ENCODE measurements around the gene SMC1B.
"Not testable (repeated sequence)": the region's sequence is repeated elsewhere in the genome, so short reads cannot be mapped to it uniquely, and the experiment has no call there.

The SMC1B gene

GRCh38 chr22:45420011-45420410 lies 6.6 kb upstream of the SMC1B start:
- DNase-seq (ENCODE audit: low spot score), result no peak

- DNase-seq (ENCODE audit: low spot score), result no peak
Measured at GRCh38 chr22:45418770-45419138, 5.4 kb upstream of the SMC1B start.

DNA sequence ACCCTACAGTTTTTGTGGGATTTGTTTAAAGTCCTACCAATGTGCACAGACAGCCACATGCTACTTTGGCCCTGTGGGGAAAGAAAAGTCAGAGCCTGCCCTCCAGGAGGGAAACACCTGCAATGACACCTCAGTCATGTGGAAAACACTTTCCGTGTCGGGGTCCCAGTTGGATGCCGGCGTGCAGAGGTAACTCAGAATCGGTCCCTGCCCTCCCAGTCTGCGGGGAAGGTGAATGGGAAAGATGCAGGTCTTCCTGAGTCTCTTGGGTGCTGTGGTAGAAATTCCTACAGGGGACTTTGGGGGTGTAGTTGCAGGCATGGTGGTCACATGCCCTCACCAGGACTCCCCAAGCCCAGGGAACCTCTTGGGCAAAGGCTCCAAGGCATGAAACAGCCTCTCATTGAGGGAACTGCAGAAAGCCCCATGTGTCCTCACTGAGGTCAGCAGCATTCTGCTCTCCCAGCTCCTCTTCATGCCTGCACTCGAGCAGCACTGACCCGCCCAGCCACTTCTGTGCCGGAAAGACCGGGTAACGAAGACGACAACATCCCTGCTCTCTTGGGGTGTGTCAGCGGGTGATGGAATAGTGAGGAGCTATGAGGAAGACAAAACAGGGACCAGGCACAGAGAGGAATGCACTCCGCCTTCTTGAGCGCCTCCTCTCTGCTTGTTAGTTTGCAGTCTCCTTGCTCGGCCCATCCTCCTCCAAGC lies 4.8 kb upstream of the SMC1B start:
- DNase-seq (ENCODE audit: low spot score), result no peak

GRCh38 chr22:45413013-45413367 lies 409 bp downstream of the SMC1B start:
- no peak for DNase-seq (ENCODE audit: low spot score)

DNA sequence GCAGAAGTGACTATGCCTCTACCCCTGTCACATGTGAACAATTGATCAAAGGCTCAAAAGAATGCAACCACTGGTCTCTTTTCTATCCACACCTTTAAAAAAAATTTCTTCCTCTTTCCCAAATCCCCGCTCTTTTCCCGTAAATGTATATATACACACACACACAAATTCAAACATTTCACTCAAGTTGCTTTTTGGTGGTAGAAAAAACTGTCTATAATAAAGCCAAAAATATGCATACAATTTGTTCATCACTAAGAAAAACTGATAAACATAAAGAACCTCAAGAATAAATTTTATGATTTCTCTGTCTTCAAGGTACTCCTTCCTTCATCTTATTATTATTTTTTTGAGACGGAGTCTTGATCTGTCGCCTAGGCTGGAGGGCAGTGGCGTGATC lies 5.6 kb downstream of the SMC1B start:
- no peak for DNase-seq (ENCODE audit: low spot score)

DNA sequence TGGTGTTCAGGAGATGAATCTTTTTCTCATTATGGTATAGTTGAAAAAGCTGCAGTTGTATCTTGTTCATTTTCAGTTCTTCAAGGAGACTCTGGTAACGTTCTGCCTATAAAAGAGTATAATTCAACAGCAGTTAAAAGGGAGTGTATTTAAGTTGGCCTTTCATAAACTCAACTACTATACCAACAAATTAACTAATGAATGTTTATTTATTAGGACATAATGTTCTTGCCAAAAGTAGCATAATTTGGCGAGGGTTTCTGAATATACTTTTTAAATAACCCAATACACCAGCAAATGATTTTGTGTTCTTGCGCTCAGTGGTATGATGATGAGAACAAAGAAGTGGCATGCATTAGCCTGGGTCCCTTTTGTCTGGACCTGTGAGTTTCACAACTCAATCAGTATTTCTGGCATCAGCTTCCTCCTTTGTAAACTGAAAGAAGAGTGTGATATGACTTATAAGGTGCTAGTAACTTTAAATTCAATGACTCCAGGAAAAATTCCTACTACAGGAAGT lies 10.9 kb downstream of the SMC1B start:
- no peak for DNase-seq (ENCODE audit: low spot score)

- DNase-seq (ENCODE audit: low spot score), result no peak
Measured at GRCh38 chr22:45399712-45400445, 13.5 kb downstream of the SMC1B start.

DNA sequence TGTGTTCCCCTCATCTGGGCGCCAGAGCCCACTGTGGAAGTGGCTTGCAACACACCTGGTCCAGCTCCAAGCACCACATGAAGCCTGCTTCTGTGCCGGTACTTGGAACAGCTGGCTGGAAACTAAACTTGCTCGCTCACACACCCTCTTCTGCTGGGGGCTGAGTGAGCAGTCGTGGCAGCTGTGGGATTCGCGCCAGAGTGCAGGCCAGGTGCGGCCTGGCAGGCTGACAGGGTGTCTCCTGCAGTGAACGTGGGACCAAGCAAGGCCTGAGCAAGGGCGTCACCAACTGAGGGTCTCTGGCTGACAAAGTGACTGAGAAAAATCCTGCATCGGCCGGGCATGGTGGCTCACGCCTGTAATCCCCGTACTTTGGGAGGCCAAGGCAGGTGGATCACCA lies 15.2 kb downstream of the SMC1B start:
- no peak for DNase-seq (ENCODE audit: low spot score)

GRCh38 chr22:45397806-45398205 lies 15.6 kb downstream of the SMC1B start:
- no peak for DNase-seq (ENCODE audit: low spot score)

DNA sequence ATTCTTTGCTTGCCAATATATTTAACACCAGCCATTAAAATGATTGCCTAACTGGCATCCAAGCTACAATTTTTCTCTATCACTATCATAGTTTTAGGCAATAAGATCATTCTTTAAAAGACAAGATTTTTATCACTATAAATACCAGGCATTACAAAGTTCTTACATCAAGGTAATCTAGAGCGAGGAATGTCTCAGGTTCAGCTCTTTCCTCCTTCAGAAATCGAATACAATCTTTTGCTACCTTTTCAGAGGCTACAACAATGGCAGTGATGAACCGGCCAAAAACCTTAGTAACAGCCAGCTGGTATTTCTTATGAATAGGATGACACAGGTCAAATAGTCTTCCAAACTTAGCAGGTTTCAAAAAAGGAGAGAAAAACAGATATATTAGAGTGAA lies 23.9 kb downstream of the SMC1B start:
- DNase-seq (ENCODE audit: low spot score), result no peak

- no peak for DNase-seq (ENCODE audit: low spot score)
Measured at GRCh38 chr22:45381348-45381747, 32.1 kb downstream of the SMC1B start.

GRCh38 chr22:45376703-45377102 lies 36.7 kb downstream of the SMC1B start:
- no peak for DNase-seq (ENCODE audit: low spot score)

DNA sequence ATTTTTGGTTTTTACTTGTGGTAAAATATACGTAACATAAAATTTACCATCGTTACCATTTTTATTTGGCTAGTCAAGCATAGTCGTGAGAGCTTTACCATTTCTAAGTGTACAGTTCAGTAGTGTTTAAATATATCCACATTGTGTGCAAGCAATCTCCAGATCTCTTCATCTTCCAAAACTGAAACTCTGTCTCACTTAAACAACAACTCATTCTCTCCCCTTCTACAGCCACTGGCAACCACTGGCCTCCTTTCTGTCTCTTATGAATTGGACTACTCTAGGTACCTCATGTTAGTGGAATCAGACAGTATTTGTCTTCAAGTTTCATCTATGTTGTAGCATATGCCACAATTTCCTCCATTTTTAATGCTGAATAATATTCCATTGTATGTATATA lies 37.4 kb downstream of the SMC1B start:
- DNase-seq (ENCODE audit: low spot score), result no peak

DNA sequence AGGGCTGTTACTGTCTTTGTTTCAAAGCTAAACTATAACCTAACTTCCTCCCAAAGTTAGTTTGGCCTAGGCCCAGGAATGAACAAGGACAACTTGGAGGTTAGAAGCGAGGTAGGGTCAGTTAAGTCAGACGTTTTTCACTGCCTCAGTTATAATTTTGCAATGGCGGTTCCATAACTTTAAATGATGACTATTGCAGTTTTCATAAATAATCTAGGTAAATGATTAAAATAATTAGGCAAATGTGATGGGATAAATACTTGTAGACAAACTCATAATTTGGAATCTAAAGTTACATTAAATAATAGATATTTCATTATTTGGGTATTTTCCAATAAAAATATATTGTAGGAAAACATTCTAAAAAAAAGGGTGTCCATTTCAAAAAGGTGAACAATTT lies 39.8 kb downstream of the SMC1B start:
- not testable (repeated sequence) for DNase-seq (ENCODE audit: low spot score)

- no peak for DNase-seq (ENCODE audit: low spot score)
Measured at GRCh38 chr22:45366713-45367112, 46.7 kb downstream of the SMC1B start.

DNA sequence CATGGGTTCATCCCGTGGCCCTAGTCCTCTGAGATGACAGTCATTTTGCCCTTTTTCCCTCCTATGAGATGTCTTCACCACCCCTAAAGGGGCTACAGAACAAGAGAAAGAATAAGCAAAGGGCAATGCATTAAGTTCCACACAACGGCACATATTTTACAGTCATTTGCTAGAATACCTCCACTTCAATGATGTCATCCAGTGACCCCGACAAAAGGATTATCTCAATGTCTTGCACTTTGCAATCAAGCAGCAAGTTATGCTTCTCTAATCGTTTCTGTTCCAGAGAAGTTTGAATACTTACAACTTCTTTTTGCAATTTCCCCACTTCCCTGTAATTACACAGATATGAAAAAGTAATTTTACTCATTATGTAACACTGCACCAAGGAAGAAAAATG lies 53.8 kb downstream of the SMC1B start:
- no peak for DNase-seq (ENCODE audit: low spot score)

- DNase-seq (ENCODE audit: low spot score), result no peak
Measured at GRCh38 chr22:45358127-45358526, 55.3 kb downstream of the SMC1B start.

DNA sequence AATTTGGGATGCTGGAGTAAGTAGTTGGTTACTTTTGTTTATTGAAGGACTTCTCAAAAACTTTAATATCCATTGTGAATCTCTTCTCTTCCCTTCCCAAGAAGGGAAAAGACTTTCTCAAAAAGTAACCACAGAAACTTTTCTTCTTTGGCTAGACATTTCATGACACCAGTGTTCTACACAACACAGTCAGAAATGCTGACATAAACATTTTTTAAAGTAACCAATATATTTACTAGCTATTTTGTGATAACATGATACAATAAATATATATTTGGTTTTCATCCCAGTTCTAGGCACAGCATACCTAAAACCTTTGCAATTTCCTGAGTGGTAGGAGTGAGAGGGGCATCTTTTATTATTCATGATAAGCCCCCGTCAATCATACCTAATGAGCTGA lies 55.9 kb downstream of the SMC1B start:
- DNase-seq (ENCODE audit: low spot score), result no peak

DNA sequence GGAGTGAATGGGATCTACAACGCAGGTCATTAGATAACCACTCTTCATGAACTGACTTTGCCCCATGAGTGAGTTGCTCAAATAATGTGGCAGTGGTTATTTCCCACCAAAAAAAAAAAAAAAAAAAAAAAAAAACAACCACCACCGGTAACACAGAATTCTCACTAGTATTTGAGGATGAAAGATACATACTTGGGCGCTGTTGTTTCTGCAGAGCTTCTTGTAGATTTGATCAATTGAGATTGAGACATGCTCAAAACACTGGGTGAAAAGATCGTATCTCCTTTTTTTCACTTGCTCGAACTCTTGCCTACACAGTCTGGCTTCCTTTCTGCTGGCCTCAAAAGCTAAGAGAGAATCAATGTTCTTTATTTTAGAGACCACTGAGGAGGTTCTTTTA lies 59.6 kb downstream of the SMC1B start:
- DNase-seq (ENCODE audit: low spot score), result no peak

- not testable (repeated sequence) for DNase-seq (ENCODE audit: low spot score)
Measured at GRCh38 chr22:45352757-45353156, 60.6 kb downstream of the SMC1B start.

DNA sequence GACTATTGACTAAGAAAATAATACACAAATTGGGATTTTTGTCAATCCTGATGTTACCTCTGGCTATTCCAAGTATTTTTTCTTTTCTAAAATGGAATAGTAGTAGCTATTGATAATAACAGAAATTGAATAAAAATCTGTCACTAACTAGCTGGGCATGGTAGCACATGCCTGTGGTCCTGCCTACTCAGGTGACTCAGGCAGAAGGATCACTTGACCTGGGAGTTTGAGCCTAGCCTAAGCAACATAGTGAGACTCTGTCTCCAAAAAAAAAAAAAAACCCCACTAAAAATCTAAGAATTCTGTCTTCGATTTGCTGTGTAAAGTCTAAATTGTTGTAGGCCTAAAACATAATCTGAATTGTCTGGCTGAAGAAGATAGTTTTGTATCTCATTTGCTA lies 61.4 kb downstream of the SMC1B start:
- no peak for DNase-seq (ENCODE audit: low spot score)

DNA sequence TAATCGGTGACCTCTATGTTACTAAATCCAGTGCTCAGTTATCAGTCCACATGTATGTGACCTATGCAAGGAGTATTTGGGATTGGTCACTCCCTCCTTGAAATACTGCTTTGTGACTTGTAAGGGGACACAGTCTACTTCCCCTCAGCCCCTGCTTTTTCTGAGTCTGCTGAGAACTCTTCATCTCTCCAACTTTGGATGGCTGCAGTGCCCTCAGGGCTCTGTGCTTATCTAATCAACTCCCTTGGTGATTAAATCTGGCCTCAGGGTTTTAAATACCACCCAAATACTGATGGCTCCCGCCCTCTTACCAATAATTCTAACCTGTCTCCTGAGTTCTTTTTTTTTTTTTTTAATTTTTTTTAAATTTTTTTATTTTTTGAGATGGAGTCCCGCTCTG lies 63.5 kb downstream of the SMC1B start:
- no peak for DNase-seq (ENCODE audit: low spot score)

DNA sequence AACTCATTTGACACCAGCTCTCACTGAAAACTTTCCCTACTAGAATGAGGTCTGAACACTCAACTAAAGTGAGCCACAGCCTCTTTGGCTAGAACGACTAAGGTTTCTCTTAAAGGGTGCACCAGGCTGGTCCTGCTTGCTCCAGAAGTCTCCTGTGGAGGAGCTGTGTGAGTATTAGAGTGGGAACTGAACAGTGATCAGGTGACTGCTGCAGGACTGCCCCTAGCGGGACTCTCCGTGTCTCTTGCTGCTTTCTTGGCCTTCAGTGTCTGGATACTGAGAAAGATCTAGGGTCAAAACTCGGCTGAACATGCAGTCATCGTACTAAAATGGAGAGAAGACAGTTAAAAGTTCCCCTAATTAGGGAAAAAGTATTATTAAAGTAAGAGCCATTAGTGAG lies 69.1 kb downstream of the SMC1B start:
- DNase-seq (ENCODE audit: low spot score), result no peak

- DNase-seq (ENCODE audit: low spot score), result no peak
Measured at GRCh38 chr22:45343143-45343542, 70.3 kb downstream of the SMC1B start.

Measured in globus pallidus (tissue), 1 donor.